B cell (primary cell): ENCODE measurements around the gene GZMM. TPM values are rescaled to one million over a fixed set of nuclear protein-coding genes. Genes with fewer than 3 reads are reported as not detected.
A peak's percentile ranks its signal among the peaks of the same experiment; 100 is the strongest.

Experiments used
- ATAC-seq: fragments of 200-7000 bp; cut with Tn5 transposase; one replicate; pipeline ENCODE4 v1.10.0; 2021; ENCODE audit warnings: low read depth, mild to moderate bottlenecking, moderate number of reproducible peaks, moderate library complexity
- CTCF ChIA-PET: fragments of 350-600 bp; sonication (Branson Sonifier 250); formaldehyde crosslinking; loops from one replicate; lab custom pipeline; 2021; ENCODE audit warnings: antibody characterized with exemption, inconsistent platforms; lab: Charles Lee
- POLR2A ChIA-PET: fragments of 350-600 bp; sonication (Branson Sonifier 250); formaldehyde crosslinking; loops from one replicate; lab custom pipeline; 2021; ENCODE audit warnings: antibody characterized with exemption; lab: Charles Lee
- DNase-seq: peaks from one replicate; pipeline ENCODE4 v3.0.0; 2013
- H2AFZ ChIP-seq: 2 replicates; pipeline ENCODE4 v1.6.1; 2012; ENCODE audit warnings: mild to moderate bottlenecking, low read depth, low read length; ENCODE audit not compliant: insufficient read depth, poor library complexity, severe bottlenecking
- H3K27ac ChIP-seq, 2 donors: 1 replicate in 1 of 2; 2 replicates in 1 of 2; pipeline ENCODE4 v1.5.1; 2012 to 2013; ENCODE audit warnings: low read length in 2 of 2, mild to moderate bottlenecking in 2 of 2, moderate library complexity in 1 of 2
- H3K27me3 ChIP-seq, 4 experiments: fragments of 200-600 bp in 1 of 4; sonication (generic) in 1 of 4; replicated peaks in 1 of 4; 1 replicate in 2 of 4; 2 replicates in 2 of 4; pipeline versions ENCODE4 v1.6.1 to v1.7.0; 2013 to 2016; ENCODE audit warnings: low read length in 3 of 4, mild to moderate bottlenecking in 2 of 4, mixed read lengths in 1 of 4, moderate library complexity in 1 of 4; ENCODE audit not compliant: insufficient read depth in 4 of 4, control insufficient read depth in 3 of 4; ENCODE audit errors: control extremely low read depth in 1 of 4
- H3K36me3 ChIP-seq, 2 experiments: replicated peaks in 1 of 2; 1 replicate in 1 of 2; 2 replicates in 1 of 2; pipeline versions ENCODE4 v1.6.1 to v1.7.1; 2013; ENCODE audit warnings: low read length in 1 of 2; ENCODE audit not compliant: insufficient read depth in 2 of 2, control insufficient read depth in 1 of 2; ENCODE audit errors: control extremely low read depth in 1 of 2, extremely low read depth in 1 of 2
- H3K4me1 ChIP-seq, 2 donors: fragments of 200-600 bp in 1 of 2; sonication (generic) in 1 of 2; 1 replicate in 1 of 2; 2 replicates in 1 of 2; pipeline versions ENCODE4 v1.5.1 to v1.6.1; 2013 to 2017; ENCODE audit warnings: low read length in 2 of 2; ENCODE audit not compliant: control insufficient read depth in 2 of 2, insufficient read depth in 2 of 2
- H3K4me2 ChIP-seq: replicated peaks from 2 replicates; pipeline ENCODE3; 2012; ENCODE audit warnings: mild to moderate bottlenecking, low read depth, low read length; ENCODE audit not compliant: poor library complexity, severe bottlenecking
- H3K4me3 ChIP-seq, 5 experiments: fragments of 200-600 bp in 1 of 5; sonication (generic) in 1 of 5; 1 replicate in 3 of 5; 2 replicates in 2 of 5; pipeline versions ENCODE4 v1.5.1 to v1.7.0; 2011 to 2016; ENCODE audit warnings: low read length in 4 of 5, mild to moderate bottlenecking in 4 of 5, low read depth in 2 of 5, control low read depth in 1 of 5, moderate library complexity in 1 of 5; ENCODE audit not compliant: insufficient read depth in 1 of 5; ENCODE audit errors: control extremely low read depth in 1 of 5, extremely low read depth in 1 of 5
- H3K79me2 ChIP-seq: fragments of 200-600 bp; sonication (generic); one replicate; pipeline ENCODE4 v1.6.0; 2016; ENCODE audit warnings: low read length; ENCODE audit not compliant: control insufficient read depth, insufficient read depth
- H3K9ac ChIP-seq: fragments of 200-600 bp; sonication (generic); 2 replicates; pipeline ENCODE4 v1.6.1; 2017; ENCODE audit warnings: mild to moderate bottlenecking, low read length, moderate library complexity
- H3K9me3 ChIP-seq, 3 donors: one replicate each; pipeline versions ENCODE4 v1.6.1 to v1.7.1; 2013; ENCODE audit warnings: low read length in 2 of 3; ENCODE audit not compliant: control insufficient read depth in 2 of 3, insufficient read depth in 1 of 3; ENCODE audit errors: control extremely low read depth in 1 of 3
- H4K20me1 ChIP-seq: 2 replicates; pipeline ENCODE4 v1.6.0; 2012; ENCODE audit warnings: mild to moderate bottlenecking, low read length; ENCODE audit not compliant: insufficient read depth, control insufficient read depth, poor library complexity, severe bottlenecking
- H3K27ac Mint-ChIP-seq: one replicate; pipeline ENCODE4 v1.8.0; 2021; ENCODE audit warnings: mixed read lengths
- H3K27me3 Mint-ChIP-seq: one replicate; pipeline ENCODE4 v1.8.0; 2021; ENCODE audit warnings: mixed read lengths
- H3K4me1 Mint-ChIP-seq: one replicate; pipeline ENCODE4 v1.8.0; 2021; ENCODE audit warnings: mixed read lengths
- H3K4me3 Mint-ChIP-seq: one replicate; pipeline ENCODE4 v1.8.0; 2021; ENCODE audit warnings: mixed read lengths
- H3K9me3 Mint-ChIP-seq: one replicate; pipeline ENCODE4 v1.8.0; 2022; ENCODE audit warnings: mixed read lengths; ENCODE audit not compliant: insufficient read depth
- CTCF ChIP-seq: fragments of 200-600 bp; IDR thresholded peaks from one replicate; pipeline ENCODE4 v1.8.0; 2022; ENCODE audit warnings: antibody characterized with exemption, mild to moderate bottlenecking
- EZH2 ChIP-seq: IDR thresholded peaks from 2 replicates; pipeline ENCODE4 v1.6.1; 2012; ENCODE audit warnings: borderline replicate concordance, low read depth, mild to moderate bottlenecking, moderate library complexity, low read length; ENCODE audit not compliant: insufficient read depth, poor library complexity, severe bottlenecking
- WGBS: methylation state at CpG from one replicate; pipeline ENCODE4 v1.1.5; 2013; ENCODE audit warnings: missing lambda C conversion rate; ENCODE audit not compliant: insufficient coverage; 5-methylcytosine and 5-hydroxymethylcytosine counted together
- intact Hi-C: fragments of 100-400 bp; cut with micrococcal nuclease; formaldehyde crosslinking; loops from one replicate; pipeline ENCODE4 v1.10.0; 2022
- polyA plus RNA-seq: library from polyadenylated mRNA; depleted of rRNA; stranded (reverse); fragments of >200 nt; gene quantifications from 2 replicates; pipeline ENCODE4 v1.2.3, GENCODE V29; 2012
- total RNA-seq, 2 donors: library from RNA; stranded (reverse); fragments of 120-200 nt in 1 of 2; gene quantifications; 1 replicate in 1 of 2; 2 replicates in 1 of 2; pipeline versions ENCODE4 v1.2.3 to v1.2.4, GENCODE V29; 2013 to 2022

Gene GZMM
- total and polyA plus RNA-seq, 2 donors (not counting 1 experiment from before 2014, with no cell fraction given), result 2.1 TPM; not detected in 1

GRCh38 chr19:588093-588740 lies 44.4 kb downstream of the GZMM start:
- Histone ChIP-seq H3K9ac (no peak overlapping the region), H3K27ac (no peak overlapping the region), H3K36me3 (no peaks in the 10 kb centered on the region), H4K20me1 (peaks cover 14% of the 10 kb centered on the region), H3K9me3 (peaks cover 0 to 14% (median 0%) of the 10 kb centered on the region in 3 donors), H3K4me1 (peaks cover 17% of the 10 kb centered on the region in 2 donors), H3K27me3 (peaks cover 0 to 53% (median 21%) of the 10 kb centered on the region in 4 experiments), H3K4me3 (no peak overlapping the region), H3K79me2 (no peaks in the 10 kb centered on the region), H2AFZ (peak overlapping the region; percentile 27), H3K4me2 (peak overlapping the region; percentile 66)
- TF ChIP-seq EZH2 (peak; percentile 70), CTCF (peak; percentile 51)
- Mint-ChIP-seq H3K4me3 (peak overlapping the region; percentile 41), H3K9me3 (no peaks in the 10 kb centered on the region), H3K27ac (no peak overlapping the region), H3K27me3 (peaks cover 16% of the 10 kb centered on the region), H3K4me1 (peaks cover 15% of the 10 kb centered on the region)
- WGBS, result 8% methylated on average over 39 of the region's 41 CpGs
- ATAC-seq (peak; percentile 21), DNase-seq (peak; percentile 65)
- POLR2A ChIA-PET, result interaction anchor here (0.6 kb wide), 1 partner anchor 40 kb away, joined by 6 read pairs; no protein-coding TSS in a partner anchor
- CTCF ChIA-PET, result interaction anchor here (1.6 to 2.8 kb wide), 2 partner anchors 40 to 146 kb away, joined by 3 to 10 read pairs; no protein-coding TSS in a partner anchor
- intact Hi-C loops, result loop anchor here (2.0 kb wide), 1 partner anchor 15 kb away; the partner anchor contains the start of gene BSG
